GM19455 (cell line): Measurements from ENCODE around the gene LMF1.

ENCODE experiments used
- ATAC-seq: cut with Tn5 transposase; IDR thresholded peaks from one replicate; pipeline ENCODE4 v1.9.1; 2021; ENCODE audit not compliant: unreplicated experiment

The LMF1 gene

DNA sequence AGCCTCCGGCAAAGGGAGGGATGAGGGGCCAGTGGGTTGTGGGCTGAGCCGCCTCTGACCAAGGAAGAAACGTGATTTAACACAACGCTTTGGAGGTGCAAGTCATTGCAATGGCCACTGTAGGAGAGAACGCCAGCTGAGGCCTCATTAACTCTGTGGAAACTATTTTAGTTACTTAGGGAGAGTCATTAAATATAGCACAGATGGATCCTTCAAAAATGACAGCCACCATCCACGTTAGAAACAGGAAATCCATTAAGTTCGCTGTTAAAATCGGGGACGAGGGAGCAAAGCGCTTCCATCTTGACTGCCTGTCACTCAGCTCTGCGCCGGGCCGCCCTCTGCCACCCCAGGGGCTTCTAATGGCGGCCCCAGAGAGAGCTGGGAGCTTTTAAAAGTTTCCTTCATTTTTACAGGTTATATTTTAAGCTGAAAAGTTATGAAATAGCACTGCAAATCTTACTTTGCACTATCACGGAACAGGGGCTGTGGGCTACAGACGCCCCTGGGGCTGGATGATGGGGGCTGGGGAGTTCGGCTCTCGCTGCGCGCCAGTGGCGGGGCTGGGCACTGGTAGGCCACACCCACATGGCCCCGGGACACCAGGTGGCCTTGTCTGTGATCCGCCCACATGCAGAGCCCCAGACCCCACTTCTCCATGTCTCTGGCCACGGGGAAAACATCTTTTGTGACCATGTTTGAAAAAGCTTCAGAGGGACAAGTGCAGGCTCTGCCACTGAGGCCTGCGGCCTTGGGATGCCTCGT, 54.6 kb downstream of the LMF1 start:
- no peak for ATAC-seq

DNA sequence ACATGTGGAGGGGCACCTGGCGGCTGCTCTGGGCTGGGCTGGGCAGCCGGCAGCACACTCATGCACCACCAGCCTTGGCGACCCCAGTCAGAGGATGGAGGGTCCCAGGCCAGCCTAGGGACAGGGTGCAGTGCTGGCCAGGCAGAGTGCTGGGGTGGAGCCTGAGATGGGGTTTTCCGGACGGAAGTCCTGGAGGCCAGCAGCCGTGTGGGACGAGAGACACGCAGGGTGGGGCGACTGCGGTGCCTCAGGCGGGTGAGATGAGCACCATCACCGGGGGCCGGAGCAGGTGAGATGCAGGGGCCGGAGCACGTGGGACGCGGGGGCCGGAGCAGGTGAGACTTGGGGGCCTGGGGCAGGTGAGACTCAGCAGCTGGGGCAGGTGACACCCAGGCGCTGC, 55.2 kb downstream of the LMF1 start:
- ATAC-seq = no peak

DNA sequence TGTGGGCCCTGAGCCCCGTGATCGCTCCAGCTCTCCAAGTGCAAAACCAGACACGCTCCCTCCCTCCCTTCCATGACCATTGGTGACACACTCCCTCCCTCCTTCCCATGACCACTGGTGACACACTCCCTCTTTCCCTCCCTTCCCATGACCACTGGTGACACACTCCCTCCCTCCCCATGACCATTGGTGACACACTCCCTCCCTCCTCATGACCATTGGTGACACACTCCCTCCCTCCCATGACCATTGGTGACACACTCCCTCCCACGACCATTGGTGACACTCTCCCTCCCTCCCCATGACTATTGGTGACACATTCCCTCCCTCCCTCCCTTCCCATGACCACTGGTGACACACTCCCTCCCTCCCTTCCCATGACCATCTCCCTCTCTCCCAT, 56.3 kb downstream of the LMF1 start:
- ATAC-seq = no peak

DNA sequence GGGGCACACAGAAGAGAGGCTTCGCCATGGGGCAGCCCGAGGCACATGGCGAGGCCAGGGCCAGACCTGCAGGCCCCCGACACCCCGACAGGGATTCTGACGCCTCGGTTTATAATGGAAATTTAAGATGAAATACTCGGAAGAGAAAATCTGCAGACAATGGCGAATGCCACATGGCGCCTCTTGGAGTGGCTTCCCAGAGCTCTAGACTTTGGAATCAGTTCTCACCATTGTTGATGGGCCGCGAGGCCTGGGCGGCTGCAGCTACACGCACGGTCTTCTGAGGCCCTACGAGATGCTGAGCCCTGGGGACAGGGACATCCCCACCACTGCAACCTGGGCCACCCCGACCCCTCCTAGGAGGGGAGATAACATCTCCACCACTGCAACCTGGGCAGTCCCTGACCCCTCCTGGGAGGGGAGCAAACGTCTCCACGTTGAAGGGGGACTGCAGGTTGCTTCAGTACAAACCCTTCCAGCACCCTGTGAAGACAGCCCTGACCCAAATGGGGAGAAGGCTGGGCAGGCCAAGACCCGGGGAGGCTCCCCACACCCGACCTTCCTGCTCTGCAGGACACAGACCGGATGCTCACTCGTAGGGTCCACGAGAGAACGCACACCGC, 56.9 kb downstream of the LMF1 start:
- ATAC-seq = no peak

GRCh38 chr16:912684-913613, 57.8 kb downstream of the LMF1 start:
- no peak for ATAC-seq

DNA sequence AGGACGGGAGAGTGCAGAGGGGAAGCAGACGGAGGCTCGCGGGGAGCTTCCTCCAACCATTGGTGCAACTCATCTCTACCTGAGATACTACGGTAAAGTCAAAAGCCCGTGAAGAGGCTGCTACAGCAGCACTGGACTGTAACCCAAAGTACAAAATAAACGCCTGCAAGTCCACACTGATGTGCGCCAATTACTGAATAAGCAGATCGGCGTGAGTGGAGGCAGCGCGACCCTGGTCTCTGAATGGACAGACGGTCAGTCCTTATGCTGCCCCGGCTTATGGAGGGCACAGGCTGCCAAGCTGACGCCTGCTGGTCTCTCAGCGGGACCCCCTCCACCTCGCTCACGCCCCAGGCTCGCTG, 58.5 kb downstream of the LMF1 start:
- ATAC-seq = no peak

GRCh38 chr16:911604-912321, 59.0 kb downstream of the LMF1 start:
- no peak for ATAC-seq

- ATAC-seq = no peak
Measured at GRCh38 chr16:911101-911500, 59.7 kb downstream of the LMF1 start.

- no peak for ATAC-seq
Measured at GRCh38 chr16:910181-910580, 60.6 kb downstream of the LMF1 start.

- ATAC-seq = no peak
Measured at GRCh38 chr16:909281-910000, 61.3 kb downstream of the LMF1 start.

DNA sequence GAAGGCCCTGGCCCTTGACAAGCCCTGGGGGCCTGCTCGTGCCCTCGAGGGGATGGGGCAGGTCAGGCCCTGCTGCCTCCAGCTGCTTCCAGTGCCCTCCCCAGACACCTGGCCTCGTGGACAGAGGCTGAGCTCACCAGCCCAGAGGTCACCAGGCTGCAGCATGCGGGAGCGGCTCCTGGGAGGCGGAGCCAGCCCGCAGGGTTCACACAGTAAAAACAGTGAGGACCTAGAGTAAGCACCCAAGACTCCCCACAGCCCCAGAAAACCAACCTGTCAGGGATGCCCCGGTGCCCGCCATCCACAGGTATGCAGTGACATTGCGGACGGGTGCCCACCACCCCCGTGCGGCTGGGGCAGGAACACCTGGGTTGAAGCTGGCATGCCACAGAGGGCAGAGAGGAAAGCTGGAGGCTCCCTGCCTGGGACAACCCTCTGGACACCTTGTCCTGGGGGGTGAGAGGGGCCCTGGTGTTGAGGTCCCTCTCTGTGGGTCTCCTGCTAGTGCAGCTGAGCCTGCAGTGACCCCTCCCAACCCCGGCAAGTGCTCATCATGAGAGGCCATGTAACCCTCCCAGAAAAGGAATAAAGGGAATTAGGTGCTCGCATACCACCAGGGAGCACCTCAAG, 62.1 kb downstream of the LMF1 start:
- no peak for ATAC-seq

GRCh38 chr16:907842-908241, 62.9 kb downstream of the LMF1 start:
- ATAC-seq = no peak

DNA sequence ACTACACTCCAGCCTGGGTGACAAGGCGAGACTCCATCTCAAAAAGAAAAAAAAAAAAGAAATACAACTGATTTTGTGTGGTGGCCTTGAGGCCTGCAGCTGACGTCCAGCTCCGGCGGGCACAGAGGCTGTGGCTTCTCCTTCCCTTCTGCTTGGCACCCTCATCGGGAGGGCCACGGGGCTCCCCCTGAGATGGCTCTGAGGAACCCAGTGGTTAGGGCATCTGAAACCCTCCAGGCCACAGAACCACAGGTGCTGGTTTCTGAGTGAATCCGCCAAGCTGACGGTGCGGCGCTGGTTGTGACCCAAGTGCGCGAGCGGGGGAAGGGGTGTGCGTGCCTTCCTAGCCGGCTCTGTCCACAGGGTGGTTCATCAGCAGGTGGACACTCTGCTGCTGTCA, 63.4 kb downstream of the LMF1 start:
- ATAC-seq = no peak

GRCh38 chr16:906296-906695, 64.5 kb downstream of the LMF1 start:
- no peak for ATAC-seq

- no peak for ATAC-seq
Measured at GRCh38 chr16:901715-902601, 68.8 kb downstream of the LMF1 start.

DNA sequence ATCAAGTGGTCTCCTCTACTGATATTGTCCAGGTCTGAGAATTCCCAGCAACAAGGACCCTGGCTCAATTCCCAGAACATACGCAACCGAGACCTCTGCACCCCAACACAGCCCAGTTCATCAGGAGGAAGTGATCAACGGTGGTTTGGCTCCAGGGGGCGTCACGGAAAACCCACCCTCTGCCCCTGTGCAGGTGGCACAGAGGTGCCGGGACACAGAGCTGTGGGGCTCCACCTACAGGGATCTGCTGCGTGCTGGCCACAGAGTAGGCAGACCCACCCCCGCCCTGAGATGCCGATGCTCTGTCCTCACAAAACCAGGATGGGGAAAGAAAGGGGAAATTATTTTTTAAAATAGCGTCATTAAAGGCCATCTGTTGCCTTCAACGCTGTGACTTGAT, 69.6 kb downstream of the LMF1 start:
- ATAC-seq = no peak

GRCh38 chr16:900211-900610, 70.6 kb downstream of the LMF1 start:
- no peak for ATAC-seq

GRCh38 chr16:899683-900060, 71.1 kb downstream of the LMF1 start:
- ATAC-seq = no peak
